Activated gamma-delta T cell treated with Interleukin-2 at 50 U/mL for 16 hours (primary cell): Measurements from ENCODE around the gene LPCAT4.
"Not testable (repeated sequence)": the region's sequence is repeated elsewhere in the genome, so short reads cannot be mapped to it uniquely, and the experiment has no call there.

ENCODE experiments used
- DNase-seq: peaks from one replicate; pipeline ENCODE4 v3.0.0-alpha.2; 2020

LPCAT4 gene

DNA sequence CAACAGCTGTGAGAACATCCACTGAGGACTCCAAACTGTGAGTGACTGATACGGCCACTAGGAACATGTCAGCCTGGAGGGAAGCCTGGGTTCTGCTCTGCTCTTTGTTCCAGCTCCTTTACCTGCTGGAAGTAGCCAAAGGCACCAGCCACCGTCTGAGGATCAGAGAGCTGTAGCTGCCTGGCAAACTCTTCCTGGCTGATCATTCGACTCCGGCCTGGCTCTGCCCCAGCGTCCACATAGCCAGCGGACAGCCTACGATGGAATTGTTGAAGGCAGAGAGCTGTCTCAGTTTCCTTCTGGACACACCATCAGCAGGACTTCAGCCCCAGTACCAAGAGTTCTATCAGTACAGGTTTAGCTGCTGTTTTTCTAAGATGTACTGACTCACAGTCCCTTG lies 5.7 kb downstream of the LPCAT4 start:
- DNase-seq = no peak

DNA sequence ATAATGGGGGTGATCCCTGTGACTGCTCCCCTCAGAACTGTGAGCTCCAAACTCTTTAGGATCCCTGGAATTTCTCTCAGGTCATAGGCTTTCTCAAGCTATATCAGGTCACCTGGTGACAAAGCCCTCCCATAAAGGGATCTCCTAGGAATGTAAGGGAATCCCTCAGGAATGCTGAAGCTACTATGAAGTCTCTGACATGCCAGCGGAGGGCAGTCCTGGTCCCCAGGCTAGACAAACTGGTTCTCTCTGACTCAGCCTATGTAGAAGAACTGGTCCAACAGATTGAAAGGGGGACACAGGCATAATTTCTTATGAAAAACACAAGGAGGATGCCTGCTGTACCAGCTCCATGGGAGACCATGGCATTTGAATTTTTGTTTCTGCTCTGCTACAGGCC lies 6.7 kb downstream of the LPCAT4 start:
- no peak for DNase-seq

DNA sequence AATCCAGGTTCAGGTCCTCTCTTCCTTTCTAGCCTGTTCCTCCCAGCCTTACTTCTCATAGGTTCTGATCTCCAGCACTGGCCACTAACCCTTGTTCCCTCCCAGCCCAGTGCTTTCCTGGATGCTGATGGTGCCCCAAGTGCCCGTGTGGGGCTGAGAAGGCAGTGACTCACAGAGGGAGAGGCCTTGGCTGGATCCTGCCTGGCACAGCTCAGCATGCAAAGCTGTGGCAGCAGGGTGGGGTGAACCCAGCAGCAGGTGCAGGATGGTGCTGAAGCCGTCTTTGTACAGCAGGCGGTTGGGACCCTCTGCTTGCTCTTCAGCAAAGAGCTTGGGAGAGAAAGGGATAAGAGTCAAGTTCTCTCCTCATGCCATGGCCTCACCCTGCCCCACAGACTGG lies 7.6 kb downstream of the LPCAT4 start:
- DNase-seq = no peak

DNA sequence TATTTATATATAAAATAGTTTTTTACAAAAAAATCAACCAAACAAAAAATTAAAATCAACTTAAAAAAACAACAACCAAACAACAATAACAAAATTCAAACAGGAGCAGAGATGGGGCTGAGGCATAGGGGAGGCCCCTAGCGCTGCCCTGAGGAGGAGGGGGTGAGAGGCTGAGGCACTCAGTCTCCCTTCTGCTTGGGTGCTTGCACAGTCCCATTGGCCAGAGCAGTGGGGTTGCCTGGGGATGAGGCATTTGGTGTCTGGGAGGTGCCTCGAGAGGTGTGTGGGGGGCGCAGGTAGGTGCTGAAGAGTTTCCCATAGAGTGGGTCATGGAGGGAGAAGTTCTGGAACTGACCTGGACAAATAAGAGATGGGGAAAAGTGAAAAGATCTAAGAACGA lies 8.0 kb downstream of the LPCAT4 start:
- no peak for DNase-seq

DNA sequence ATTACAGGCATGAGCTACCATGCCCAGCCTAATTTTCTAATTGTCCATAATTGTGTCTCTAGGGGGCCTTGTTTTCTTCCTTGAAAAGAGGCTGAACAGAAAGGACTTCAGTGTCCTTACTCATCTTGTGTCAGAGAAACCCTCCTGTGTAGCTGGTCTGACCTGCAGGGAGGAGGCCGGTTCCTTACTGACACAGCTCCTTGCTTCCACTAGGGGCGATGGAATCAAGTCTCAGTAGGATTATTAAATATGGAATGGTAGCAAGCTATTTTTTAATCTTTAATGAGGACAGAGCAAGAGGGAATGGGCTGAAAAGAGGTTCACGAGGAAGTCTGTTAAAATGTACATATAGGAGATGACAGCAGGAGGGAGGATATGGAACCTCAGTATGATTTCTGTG lies 8.6 kb downstream of the LPCAT4 start:
- DNase-seq = no peak

DNA sequence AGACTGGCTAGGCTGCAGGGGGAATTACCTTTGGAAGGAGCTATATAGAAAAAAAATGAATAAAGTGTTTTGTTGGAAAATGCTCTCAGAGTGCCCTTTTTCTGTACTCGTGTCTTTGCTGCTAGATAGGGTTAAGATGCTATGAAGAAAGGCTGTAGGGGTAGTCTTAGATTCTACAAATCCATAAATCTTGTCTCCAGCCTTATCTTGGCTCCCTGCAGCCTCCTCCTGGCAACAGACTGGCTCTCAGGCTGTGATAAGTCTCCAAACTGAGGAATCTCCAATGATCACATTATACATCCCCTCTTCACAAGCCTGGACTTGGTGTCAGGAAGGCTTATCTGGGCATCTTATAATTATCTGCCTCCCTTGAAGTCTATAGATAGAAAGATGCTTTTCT lies 9.3 kb downstream of the LPCAT4 start:
- no peak for DNase-seq

DNA sequence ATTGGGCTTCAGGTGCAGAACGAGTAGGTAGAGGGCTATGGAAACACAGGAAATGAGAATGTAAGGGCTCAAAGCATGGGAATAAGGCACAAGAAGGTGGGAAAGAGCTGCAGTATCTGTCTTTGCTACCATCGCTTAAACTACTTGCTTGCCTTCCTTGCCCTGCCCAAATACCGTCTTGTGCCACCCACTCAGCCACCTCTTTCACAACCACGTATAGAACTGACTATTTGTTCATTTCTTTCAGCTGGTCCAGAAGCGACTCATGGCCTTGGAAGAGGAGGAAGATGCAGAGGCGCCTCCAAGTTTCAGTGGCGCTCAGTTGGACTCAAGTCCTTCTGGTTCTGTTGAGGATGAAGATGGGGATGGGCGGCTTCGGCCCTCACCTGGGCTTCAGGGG lies 11.8 kb downstream of the LPCAT4 start:
- no peak for DNase-seq

DNA sequence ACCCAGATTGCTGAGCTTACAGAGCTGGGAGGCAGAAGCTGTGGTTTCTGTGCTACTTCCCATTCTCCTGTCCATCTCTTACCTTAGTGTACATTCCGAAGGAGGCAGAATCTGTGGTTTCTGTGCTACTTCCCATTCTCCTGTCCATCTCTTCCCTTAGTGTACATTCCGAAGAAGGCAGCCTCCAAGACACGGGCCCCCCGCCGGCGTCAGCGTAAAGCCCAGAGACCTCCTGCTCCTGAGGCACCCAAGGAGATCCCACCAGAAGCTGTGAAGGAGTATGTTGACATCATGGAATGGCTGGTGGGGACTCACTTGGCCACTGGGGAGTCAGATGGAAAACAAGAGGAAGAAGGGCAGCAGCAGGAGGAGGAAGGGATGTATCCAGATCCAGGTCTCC lies 12.7 kb downstream of the LPCAT4 start:
- no peak for DNase-seq

DNA sequence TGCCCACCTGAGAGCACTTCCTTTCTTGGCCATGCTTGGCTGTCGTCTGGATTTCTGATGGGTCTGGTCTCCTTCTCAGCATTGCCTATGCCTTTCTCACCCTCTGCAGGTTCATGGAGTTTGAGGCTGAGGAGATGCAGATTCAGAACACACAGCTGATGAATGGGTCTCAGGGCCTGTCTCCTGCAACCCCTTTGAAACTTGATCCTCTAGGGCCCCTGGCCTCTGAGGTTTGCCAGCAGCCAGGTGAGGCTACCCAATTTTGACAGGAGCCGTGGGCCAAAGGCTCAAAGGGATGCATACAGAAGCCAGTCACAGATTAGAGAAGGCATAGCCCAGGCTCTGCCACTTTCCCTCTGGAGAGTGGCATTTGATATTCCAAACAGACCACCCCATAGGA lies 13.4 kb downstream of the LPCAT4 start:
- no peak for DNase-seq

DNA sequence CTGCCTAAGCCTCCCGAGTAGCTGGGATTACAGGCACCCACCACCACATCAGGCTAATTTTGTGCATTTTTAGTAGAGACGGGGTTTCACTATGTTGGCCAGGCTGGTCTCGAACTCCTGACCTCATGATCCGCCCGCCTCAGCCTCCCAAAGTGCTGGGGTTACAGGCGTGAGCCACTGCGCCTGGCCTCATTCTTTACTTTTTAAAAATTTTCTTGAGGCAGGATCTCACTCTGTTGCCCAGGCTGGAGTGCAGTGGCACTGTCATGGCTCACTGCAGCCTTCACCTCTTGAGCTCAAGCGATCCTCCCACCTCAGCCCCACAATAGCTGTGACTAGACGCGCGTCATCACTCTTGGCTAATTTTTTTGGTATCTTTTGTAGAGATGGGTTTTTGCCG lies 14.0 kb downstream of the LPCAT4 start:
- DNase-seq = not testable (repeated sequence)

DNA sequence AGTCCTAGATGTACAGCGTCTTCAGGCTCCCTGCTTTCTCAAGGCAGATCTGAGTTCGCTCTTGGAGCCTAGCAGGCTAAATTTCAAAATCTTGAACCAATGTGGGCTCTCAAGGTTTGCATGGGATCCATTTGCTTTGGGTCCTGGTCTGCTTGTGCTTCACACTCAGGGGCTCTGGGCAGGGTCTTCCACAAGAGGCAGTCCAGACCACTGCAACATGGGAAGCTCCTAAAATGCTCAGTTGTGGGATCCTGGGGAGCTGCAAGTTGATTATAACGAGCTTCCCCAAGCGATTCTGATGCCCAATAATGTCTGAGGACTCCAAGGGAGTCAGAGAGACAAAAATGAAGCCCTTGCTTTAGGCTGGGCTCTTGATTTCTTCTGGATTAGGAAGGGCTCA lies 17.2 kb downstream of the LPCAT4 start:
- no peak for DNase-seq

DNA sequence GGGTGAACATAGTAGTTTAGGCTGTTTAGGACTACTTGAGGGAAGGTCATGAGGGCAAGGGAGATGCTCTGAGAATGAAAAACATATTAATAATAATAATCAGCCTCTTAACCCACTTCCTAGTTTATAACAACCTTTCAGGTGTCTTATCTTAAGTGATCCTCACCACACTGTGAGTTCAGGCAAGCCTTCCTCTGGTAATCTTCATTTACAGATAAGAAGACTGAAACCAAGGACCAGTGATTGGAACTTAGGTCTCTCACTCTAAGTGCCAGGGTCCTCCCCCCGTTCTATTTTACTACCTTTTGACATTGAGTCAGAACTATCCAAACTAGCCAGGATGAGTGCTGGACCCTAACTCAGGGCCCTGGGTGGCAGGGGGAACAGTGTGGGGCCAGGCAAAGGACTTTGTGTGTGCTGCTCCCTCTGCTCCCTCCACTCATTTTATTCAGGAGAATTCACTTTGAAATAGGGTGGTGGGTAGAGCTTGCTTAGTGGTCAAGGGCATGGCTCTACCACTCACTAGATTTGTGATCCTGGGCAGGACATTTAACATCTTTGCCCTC lies 18.2 kb downstream of the LPCAT4 start:
- DNase-seq = no peak

DNA sequence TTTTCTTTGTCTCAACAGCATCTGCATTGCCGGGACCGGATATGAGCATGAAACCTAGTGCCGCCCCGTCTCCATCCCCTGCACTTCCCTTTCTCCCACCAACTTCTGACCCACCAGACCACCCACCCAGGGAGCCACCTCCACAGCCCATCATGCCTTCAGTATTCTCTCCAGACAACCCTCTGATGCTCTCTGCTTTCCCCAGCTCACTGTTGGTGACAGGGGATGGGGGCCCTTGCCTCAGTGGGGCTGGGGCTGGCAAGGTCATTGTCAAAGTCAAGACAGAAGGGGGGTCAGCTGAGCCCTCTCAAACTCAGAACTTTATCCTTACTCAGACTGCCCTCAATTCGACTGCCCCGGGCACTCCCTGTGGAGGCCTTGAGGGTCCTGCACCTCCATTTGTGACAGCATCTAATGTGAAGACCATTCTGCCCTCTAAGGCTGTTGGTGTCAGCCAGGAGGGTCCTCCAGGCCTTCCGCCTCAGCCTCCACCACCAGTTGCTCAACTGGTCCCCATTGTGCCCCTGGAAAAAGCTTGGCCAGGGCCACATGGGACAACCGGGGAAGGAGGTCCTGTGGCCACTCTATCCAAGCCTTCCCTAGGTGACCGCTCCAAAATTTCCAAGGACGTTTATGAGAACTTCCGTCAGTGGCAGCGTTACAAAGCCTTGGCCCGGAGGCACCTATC lies 18.9 kb downstream of the LPCAT4 start:
- no peak for DNase-seq

DNA sequence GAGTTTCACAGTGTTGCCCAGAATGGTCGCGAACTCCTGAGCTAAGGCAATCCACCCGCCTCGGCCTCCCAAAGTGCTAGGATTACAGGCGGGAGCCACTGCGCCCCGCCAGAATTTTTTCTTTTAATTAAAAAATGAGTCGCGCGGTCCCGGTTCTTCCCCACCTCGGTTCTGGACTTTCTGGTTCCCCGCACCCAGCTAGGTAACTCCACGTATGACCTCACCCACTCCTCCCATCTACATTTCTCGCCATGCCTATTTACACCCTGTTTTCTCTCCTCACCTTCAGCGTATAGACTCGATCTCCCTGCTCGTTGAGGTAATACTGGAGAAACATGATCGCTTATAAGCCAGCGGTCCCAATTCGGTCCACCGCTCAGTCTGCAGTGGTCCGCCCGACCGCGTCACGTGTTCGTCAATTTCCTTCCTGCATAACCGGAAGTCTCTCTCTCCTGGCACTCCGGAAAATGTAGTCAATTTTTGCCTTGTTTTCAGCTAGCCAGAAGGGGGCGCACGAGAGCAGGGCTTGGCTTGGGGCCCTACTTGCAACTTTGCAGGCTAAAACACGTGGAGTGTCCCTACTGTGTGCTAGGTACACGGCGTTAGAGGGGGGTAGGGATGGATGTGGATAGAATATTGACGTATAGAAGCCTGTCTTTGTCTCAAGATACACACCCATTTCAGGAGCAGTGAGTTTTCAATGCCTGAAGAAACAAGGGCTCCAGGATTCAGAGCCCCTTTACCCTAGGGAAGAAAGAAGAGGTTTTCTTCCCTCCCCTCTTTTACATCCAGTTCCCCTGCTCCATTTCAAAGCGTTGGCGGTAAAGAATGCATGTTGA lies 24.0 kb downstream of the LPCAT4 start, which contains the start of the genes NOP10 and NUTM1:
Gene NOP10, minus strand, starts transcription at position 400 of the 839 bp plus-strand sequence. Its CDS starts 63 bp downstream, at position 337.
Gene NUTM1, plus strand, starts transcription at position 579 of the 839 bp plus-strand sequence. CDS start 382 bp downstream, outside the sequence.
- DNase-seq = peak; percentile 95

DNA sequence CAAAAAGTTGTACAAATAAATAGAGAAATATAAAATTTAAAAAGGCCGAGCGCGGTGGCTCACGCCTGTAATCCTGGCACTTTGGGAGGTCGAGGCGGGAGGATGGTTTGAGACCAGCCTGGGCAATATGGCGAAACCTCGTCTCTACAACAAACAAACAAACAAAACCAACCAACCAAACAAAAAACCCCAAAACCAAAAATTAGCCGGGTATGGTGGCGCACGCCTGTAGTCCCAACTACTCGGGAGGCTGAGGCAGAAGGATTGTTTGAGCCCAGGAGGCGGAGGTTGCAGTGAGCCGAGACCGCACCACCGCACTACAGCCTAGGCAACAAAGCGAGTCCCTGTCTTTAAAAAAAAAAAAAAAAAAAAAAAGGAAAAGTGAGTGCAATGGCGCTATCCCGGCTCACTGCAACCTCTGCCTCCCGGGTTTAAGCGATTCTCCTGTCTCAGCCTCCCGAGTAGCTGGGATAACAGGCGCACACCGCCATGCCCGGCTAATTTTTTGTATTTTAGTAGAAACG lies 24.7 kb downstream of the LPCAT4 start:
- DNase-seq = not testable (repeated sequence)

DNA sequence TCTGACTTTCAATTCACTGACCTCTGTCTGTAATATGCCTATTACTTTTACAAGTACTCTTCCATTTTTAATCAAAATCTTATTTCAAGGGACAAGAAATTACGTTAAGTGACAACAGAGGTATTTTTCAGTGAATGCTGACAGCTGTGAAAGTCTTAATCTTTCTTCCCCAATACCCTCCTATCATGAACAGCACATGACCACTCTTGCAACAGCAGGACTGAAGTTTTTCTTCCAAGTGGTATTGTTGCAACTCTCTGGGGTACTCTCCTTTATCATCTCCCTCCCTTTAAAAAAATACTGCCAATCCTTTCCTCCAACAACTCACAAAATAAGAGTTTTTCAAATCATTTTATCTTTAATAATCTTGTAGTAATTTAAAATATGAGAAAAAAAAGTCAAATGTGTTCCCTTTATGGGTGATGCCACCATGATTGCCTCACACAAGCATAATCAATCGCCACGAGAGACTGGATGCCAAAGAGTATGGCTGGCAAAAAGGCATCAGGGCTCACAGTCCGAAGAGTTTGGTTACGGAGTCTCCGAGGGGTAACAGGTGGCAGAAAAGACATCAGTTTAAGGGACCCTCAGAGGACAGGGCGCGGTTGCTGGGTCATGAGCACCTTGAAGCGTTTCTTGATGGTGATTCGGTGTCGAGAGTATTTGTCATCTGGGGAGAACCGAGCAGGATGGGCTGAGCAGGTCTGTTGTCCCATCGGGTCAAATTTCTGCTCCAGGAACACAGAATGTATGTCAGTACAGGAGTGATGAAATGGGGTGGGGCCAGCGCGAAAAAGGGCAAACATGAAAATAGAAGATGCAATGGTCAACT lies 25.4 kb downstream of the LPCAT4 start:
- DNase-seq = no peak

DNA sequence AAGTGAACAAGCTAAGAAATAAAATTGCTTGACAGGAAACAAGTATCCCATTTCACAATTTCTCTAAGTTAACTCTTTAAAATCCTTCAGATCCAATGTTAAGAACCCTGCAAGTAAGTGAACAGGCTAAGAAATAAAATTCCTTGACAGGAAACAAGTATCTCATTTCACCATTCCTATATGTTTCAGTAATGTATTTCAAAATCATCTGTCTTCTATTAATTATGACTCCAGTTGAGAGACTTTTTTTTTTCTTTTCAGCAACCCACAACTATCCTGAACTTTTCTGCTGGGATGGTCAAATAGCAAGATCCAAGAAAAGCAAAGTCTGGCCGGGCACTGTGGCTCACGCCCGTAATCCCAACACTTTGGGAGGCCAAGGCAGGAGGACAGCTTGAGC lies 27.1 kb downstream of the LPCAT4 start:
- no peak for DNase-seq

DNA sequence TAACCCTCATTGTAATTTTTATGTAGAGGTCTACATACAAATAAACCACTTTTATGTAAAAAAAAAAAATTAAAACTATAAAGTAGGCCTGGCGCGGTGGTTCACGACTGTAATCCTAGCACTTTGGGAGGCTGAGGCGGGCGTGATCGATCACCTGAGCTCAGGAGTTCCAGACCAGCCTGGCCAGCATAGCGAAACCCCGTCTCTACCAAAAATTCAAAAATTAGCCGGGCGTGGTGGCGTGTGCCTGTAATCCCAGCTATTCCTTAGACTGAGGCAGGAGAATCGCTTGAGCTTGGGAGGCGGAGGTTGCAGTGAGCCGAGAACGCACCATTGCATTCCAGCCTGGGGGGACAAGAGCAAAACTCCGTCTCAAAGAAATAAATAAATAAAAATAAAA lies 28.6 kb downstream of the LPCAT4 start:
- DNase-seq = no peak

DNA sequence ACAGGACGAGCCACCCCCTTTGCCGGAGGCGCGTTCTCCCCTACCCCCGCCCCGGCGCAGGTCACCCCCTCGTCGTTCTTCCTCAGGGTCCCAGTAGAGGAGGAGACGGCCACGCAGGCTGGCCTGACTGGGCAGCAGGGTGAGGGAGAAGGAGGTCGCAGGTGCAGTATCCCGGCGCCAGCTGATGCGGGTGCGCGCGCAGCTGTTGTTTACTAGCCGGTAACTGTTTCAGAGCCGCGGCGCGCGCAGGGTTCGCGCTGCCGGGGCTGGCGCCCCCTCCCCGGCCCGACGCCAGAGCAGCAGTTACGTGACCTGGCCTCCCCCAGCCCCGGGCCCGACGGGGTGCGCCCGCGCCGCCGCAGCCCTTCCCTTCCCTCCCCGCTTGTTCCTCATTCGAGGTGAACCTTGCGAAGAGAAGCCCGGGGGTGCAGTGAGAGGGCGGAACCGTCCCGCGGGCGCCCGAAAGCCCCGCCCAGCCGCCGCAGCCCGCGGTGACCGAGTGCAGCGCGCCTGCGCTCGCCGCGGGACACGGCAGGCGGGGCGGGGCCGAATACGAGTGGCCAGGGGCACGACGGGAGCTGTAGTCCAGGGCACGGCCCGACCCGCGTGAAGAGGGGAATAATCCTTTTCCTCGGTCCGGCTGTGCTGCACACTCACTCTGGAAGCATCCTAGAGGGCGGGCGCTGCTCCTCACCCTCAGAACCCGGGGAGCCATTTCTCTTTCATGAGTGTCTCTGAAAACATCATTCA lies 29.3 kb downstream of the LPCAT4 start, which contains the start of gene SLC12A6:
Gene SLC12A6, minus strand, starts transcription at position 225 of the 750 bp plus-strand sequence. CDS start 1,101 bp downstream, outside the sequence.
- DNase-seq = peak; percentile 88

DNA sequence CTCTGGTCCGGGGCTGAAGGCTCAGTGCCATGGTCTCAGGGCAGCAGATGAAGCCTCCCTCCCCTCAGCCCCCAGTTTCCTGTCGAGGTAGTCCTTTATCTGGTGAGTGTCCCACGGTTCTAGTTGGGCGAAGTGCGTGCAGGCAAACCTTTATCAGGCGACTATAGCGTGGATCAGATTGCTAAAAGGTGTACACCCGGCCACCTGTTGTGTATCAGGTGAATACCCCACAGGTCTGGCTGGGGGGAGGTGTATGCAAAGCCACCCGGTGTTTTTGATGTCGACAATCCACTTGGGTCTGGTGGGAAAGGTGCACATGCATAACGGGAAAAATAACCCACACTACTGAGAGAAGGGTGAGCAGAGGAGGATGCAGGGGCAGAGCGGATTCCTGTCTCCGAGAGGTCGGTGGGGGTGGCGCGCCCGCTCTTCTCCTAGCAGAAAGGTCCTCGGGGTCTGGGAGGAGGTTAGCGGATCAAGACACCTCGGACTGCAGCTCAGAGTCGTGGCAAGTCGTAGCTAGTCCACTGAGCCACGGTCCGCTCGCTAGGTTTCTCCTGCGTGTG lies 29.9 kb downstream of the LPCAT4 start:
- peak; percentile 21 for DNase-seq

DNA sequence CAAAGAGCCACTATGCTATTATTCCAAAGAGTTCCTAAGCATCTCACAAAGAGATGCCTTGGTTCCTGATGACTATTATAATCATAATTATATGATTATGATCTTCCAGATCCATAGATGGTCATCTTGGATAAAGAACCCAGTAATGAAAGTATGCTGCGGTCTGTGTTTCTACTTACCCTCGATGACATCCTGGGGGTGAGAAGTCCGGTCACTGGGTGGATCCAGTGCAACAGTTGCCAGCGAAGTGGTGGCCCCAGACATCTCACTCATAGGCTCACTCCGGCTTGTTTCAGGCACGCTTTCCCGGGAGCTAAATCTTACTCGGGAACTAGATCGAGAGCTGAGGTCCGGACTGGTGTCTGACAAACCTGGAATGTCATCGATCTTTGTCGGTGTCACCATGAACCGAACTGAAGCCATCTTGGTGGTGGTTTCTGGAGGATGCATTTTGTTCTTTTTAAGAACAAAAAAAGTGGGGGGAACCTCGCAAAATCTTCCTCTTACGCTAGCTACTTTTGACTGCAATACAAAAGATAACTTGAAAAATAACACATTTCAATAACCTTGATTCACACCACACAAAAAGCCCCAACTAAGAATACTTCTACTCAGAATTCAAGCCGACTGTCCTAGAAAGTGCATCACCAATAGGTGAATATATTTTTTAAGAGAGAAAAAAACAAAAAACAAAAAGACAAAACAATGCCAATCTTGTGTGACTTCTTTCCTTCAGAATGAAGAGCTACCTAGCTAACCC lies 30.6 kb downstream of the LPCAT4 start:
- DNase-seq = no peak
